Testis (tissue), 2 donors: ENCODE results near the gene SPEN.

ENCODE experiments used
- CTCF ChIP-seq, 3 experiments: fragments of 450-650 bp in 2 of 3; fragments of 200-600 bp in 1 of 3; sonication (generic) in 1 of 3; IDR thresholded peaks; one replicate each; pipeline ENCODE4 v1.5.1; 2016 to 2019; ENCODE audit warnings: antibody characterized with exemption in 3 of 3, mild to moderate bottlenecking in 2 of 3, moderate library complexity in 1 of 3
- POLR2A ChIP-seq: fragments of 450-650 bp; IDR thresholded peaks from one replicate; pipeline ENCODE4 v1.6.1; 2017; ENCODE audit warnings: antibody characterized with exemption, mild to moderate bottlenecking, moderate library complexity

GRCh38 chr1:15852036-15852827 lies 4.7 kb downstream of the SPEN start:
- TF ChIP-seq CTCF (IDR thresholded peaks at IDR 0.05) (no peak), POLR2A (no peak)
